Measurements from ENCODE around the gene RAET1E.
"Not testable (repeated sequence)": the region's sequence is repeated elsewhere in the genome, so short reads cannot be mapped to it uniquely, and the experiment has no call there.

RAET1E gene

GRCh38 chr6:149939909-149940671 is 42.2 kb upstream of the RAET1E start:
- H4K8ac ChIP-seq (ENCODE audit: low read depth, low read length), result peak overlapping the region; percentile 17
- peaks cover 32 to 83% (median 79%) of the 10 kb centered on the region in 3 experiments for H3K27me3 ChIP-seq (ENCODE audit: control insufficient read depth in 3 of 3, insufficient read depth in 3 of 3, low read depth in 1 of 3, low read length in 3 of 3)
- no peak overlapping the region for H2BK12ac ChIP-seq (ENCODE audit: low read length)
- no peaks in the 10 kb centered on the region for H3K36me3 ChIP-seq (replicated peaks in 1 of 2; ENCODE audit: control insufficient read depth in 2 of 2, insufficient read depth in 2 of 2, low read length in 2 of 2)
- no peak overlapping the region for H2BK15ac ChIP-seq (ENCODE audit: low read length)
- WGBS, 2 donors (ENCODE audit: extremely low coverage in 2 of 2, insufficient read length in 2 of 2, insufficient replicate concordance in 1 of 2), result no CpG with 5 or more reads among the region's 6 CpGs
- no peak overlapping the region for H3K18ac ChIP-seq (ENCODE audit: low read length)
- no peak for DNase-seq (ENCODE audit: low spot score)
- H3K14ac ChIP-seq (ENCODE audit: low read length), result no peak overlapping the region
- no peak overlapping the region for H3K27ac ChIP-seq (replicated peaks; ENCODE audit: low read length)
- H2AFZ ChIP-seq (ENCODE audit: low read length), result no peak overlapping the region
- peaks cover 3 to 5% of the 10 kb centered on the region in 2 donors for H3K4me1 ChIP-seq (ENCODE audit: control insufficient read depth in 2 of 2, insufficient read depth in 1 of 2, low read depth in 1 of 2, low read length in 2 of 2)
- no peak overlapping the region for H2BK120ac ChIP-seq (ENCODE audit: low read depth, low read length)
- no peak overlapping the region for H4K91ac ChIP-seq (ENCODE audit: low read depth, low read length, poor library complexity)
- H3K4me3 ChIP-seq (ENCODE audit: low read length in 2 of 2), result peak overlapping the region in 1 of 2 donors; percentile 64
- no peaks in the 10 kb centered on the region for H3K79me1 ChIP-seq (ENCODE audit: low read depth, low read length)
- peaks cover 3 to 4% of the 10 kb centered on the region in 2 donors for H3K9me3 ChIP-seq (replicated peaks in 1 of 2; ENCODE audit: control insufficient read depth in 2 of 2, insufficient read depth in 1 of 2, low read depth in 1 of 2, low read length in 2 of 2)
- H3K4ac ChIP-seq (ENCODE audit: low read length), result no peak overlapping the region
- no peak overlapping the region for H3K4me2 ChIP-seq (ENCODE audit: insufficient read depth, low read length, poor library complexity, severe bottlenecking)
- H3K9ac ChIP-seq (ENCODE audit: low read depth, low read length, poor library complexity), result peak overlapping the region; percentile 12
- H2AK5ac ChIP-seq (ENCODE audit: low read depth, low read length), result peak overlapping the region; percentile 43
- no peak overlapping the region for H3K23ac ChIP-seq (ENCODE audit: low read depth, low read length, poor library complexity)
- no peak overlapping the region for H2BK5ac ChIP-seq (ENCODE audit: low read length)

- Histone ChIP-seq H3K23ac (ENCODE audit: low read depth, low read length, poor library complexity) (no peak overlapping the region), H3K27me3 (ENCODE audit: control insufficient read depth in 3 of 3, insufficient read depth in 3 of 3, low read depth in 1 of 3, low read length in 3 of 3) (peaks cover 32 to 90% (median 85%) of the 10 kb centered on the region in 3 experiments), H3K9ac (ENCODE audit: low read depth, low read length, poor library complexity) (no peak overlapping the region), H4K8ac (ENCODE audit: low read depth, low read length) (no peak overlapping the region), H2BK120ac (ENCODE audit: low read depth, low read length) (no peak overlapping the region), H3K27ac (replicated peaks; ENCODE audit: low read length) (no peak overlapping the region), H3K9me3 (replicated peaks in 1 of 2; ENCODE audit: control insufficient read depth in 2 of 2, insufficient read depth in 1 of 2, low read depth in 1 of 2, low read length in 2 of 2) (peaks cover 3 to 6% of the 10 kb centered on the region in 2 donors), H3K36me3 (replicated peaks in 1 of 2; ENCODE audit: control insufficient read depth in 2 of 2, insufficient read depth in 2 of 2, low read length in 2 of 2) (no peaks in the 10 kb centered on the region), H3K4me3 (ENCODE audit: low read length in 2 of 2) (no peak overlapping the region), H3K79me1 (ENCODE audit: low read depth, low read length) (no peaks in the 10 kb centered on the region), H3K4ac (ENCODE audit: low read length) (no peak overlapping the region), H3K14ac (ENCODE audit: low read length) (no peak overlapping the region), H4K91ac (ENCODE audit: low read depth, low read length, poor library complexity) (no peak overlapping the region), H2BK15ac (ENCODE audit: low read length) (no peak overlapping the region), H2AFZ (ENCODE audit: low read length) (no peak overlapping the region), H2BK5ac (ENCODE audit: low read length) (no peak overlapping the region), H2AK5ac (ENCODE audit: low read depth, low read length) (no peak overlapping the region), H2BK12ac (ENCODE audit: low read length) (no peak overlapping the region), H3K18ac (ENCODE audit: low read length) (no peak overlapping the region), H3K4me2 (ENCODE audit: insufficient read depth, low read length, poor library complexity, severe bottlenecking) (no peak overlapping the region), H3K4me1 (ENCODE audit: control insufficient read depth in 2 of 2, insufficient read depth in 1 of 2, low read depth in 1 of 2, low read length in 2 of 2) (peaks cover 3 to 5% of the 10 kb centered on the region in 2 donors)
- no peak for DNase-seq (ENCODE audit: low spot score)
- no CpG with 5 or more reads among the region's 5 CpGs for WGBS, 2 donors (ENCODE audit: extremely low coverage in 2 of 2, insufficient read length in 2 of 2, insufficient replicate concordance in 1 of 2)
Observed at GRCh38 chr6:149939356-149939648, 41.4 kb upstream of the RAET1E start.

- peak overlapping the region; percentile 8 to 44 for H3K4me3 ChIP-seq (ENCODE audit: low read length in 2 of 2)
- peaks cover 3 to 5% of the 10 kb centered on the region in 2 donors for H3K4me1 ChIP-seq (ENCODE audit: control insufficient read depth in 2 of 2, insufficient read depth in 1 of 2, low read depth in 1 of 2, low read length in 2 of 2)
- H2BK5ac ChIP-seq (ENCODE audit: low read length), result no peak overlapping the region
- peak overlapping the region; percentile 83 for H2AFZ ChIP-seq (ENCODE audit: low read length)
- no peaks in the 10 kb centered on the region for H3K36me3 ChIP-seq (replicated peaks in 1 of 2; ENCODE audit: control insufficient read depth in 2 of 2, insufficient read depth in 2 of 2, low read length in 2 of 2)
- H2BK15ac ChIP-seq (ENCODE audit: low read length), result no peak overlapping the region
- H3K79me1 ChIP-seq (ENCODE audit: low read depth, low read length), result no peaks in the 10 kb centered on the region
- H3K23ac ChIP-seq (ENCODE audit: low read depth, low read length, poor library complexity), result peak overlapping the region; percentile 48
- H2BK12ac ChIP-seq (ENCODE audit: low read length), result no peak overlapping the region
- no peak for DNase-seq (ENCODE audit: low spot score)
- H3K9me3 ChIP-seq (replicated peaks in 1 of 2; ENCODE audit: control insufficient read depth in 2 of 2, insufficient read depth in 1 of 2, low read depth in 1 of 2, low read length in 2 of 2), result peaks cover 3 to 6% of the 10 kb centered on the region in 2 donors
- no peak overlapping the region for H2BK120ac ChIP-seq (ENCODE audit: low read depth, low read length)
- peak overlapping the region; percentile 84 for H3K18ac ChIP-seq (ENCODE audit: low read length)
- no peak overlapping the region for H3K9ac ChIP-seq (ENCODE audit: low read depth, low read length, poor library complexity)
- no peak overlapping the region for H3K27ac ChIP-seq (replicated peaks; ENCODE audit: low read length)
- H2AK5ac ChIP-seq (ENCODE audit: low read depth, low read length), result peak overlapping the region; percentile 36
- H3K27me3 ChIP-seq (ENCODE audit: control insufficient read depth in 3 of 3, insufficient read depth in 3 of 3, low read depth in 1 of 3, low read length in 3 of 3), result peaks cover 32 to 87% (median 83%) of the 10 kb centered on the region in 3 experiments
- peak overlapping the region; percentile 27 for H3K14ac ChIP-seq (ENCODE audit: low read length)
- WGBS, 2 donors (ENCODE audit: extremely low coverage in 2 of 2, insufficient read length in 2 of 2, insufficient replicate concordance in 1 of 2), result no CpG with 5 or more reads among the region's 58 CpGs
- H4K91ac ChIP-seq (ENCODE audit: low read depth, low read length, poor library complexity), result no peak overlapping the region
- H3K4me2 ChIP-seq (ENCODE audit: insufficient read depth, low read length, poor library complexity, severe bottlenecking), result peak overlapping the region; percentile 32
- no peak overlapping the region for H3K4ac ChIP-seq (ENCODE audit: low read length)
- H4K8ac ChIP-seq (ENCODE audit: low read depth, low read length), result no peak overlapping the region
Observed at GRCh38 chr6:149938571-149939355, 40.9 kb upstream of the RAET1E start.

DNA sequence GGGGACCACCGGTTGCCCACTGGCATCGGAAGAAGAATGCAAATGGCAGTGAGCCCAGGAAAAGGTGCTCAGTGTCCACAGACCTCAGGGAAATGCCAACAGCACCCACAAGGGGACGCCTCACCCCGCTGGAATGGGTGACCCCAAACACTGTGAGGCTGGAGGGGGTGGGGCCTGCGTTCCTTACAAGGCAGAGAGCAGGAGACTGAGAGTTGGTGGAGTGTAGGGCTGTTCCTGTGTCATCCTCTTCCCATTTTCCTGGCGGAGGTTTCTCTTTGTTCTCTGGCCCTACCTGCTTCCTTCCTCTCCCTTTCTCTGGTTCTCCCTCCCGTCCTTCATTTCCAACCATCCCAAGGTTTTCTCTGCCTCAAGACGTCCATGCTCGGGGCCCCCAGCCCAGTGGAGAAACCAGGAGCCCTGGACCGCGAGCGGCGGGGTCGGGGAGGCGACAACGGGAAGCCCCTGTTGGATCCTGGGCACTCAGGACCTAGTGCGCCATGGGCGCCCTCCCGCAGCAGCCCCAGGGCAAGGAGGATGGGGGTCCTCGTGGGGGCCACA is 40.2 kb upstream of the RAET1E start:
- Histone ChIP-seq H3K4me2 (ENCODE audit: insufficient read depth, low read length, poor library complexity, severe bottlenecking) (peak overlapping the region; percentile 32), H2AK5ac (ENCODE audit: low read depth, low read length) (peak overlapping the region; percentile 36), H2AFZ (ENCODE audit: low read length) (peak overlapping the region; percentile 83), H3K18ac (ENCODE audit: low read length) (peak overlapping the region; percentile 84), H3K27me3 (ENCODE audit: control insufficient read depth in 3 of 3, insufficient read depth in 3 of 3, low read depth in 1 of 3, low read length in 3 of 3) (peaks cover 32 to 88% (median 82%) of the 10 kb centered on the region in 3 experiments), H3K4me3 (ENCODE audit: low read length in 2 of 2) (peak overlapping the region; percentile 8 to 44), H3K23ac (ENCODE audit: low read depth, low read length, poor library complexity) (peak overlapping the region; percentile 48), H3K14ac (ENCODE audit: low read length) (peak overlapping the region; percentile 27)
- H2BK12ac ChIP-seq (ENCODE audit: low read length); H3K4me1 ChIP-seq (ENCODE audit: control insufficient read depth in 2 of 2, insufficient read depth in 1 of 2, low read depth in 1 of 2, low read length in 2 of 2); H3K27ac ChIP-seq (replicated peaks; ENCODE audit: low read length); H2BK120ac ChIP-seq (ENCODE audit: low read depth, low read length); H4K8ac ChIP-seq (ENCODE audit: low read depth, low read length); H2BK5ac ChIP-seq (ENCODE audit: low read length); H4K91ac ChIP-seq (ENCODE audit: low read depth, low read length, poor library complexity); H3K4ac ChIP-seq (ENCODE audit: low read length); H3K36me3 ChIP-seq (replicated peaks in 1 of 2; ENCODE audit: control insufficient read depth in 2 of 2, insufficient read depth in 2 of 2, low read length in 2 of 2); H2BK15ac ChIP-seq (ENCODE audit: low read length); H3K9ac ChIP-seq (ENCODE audit: low read depth, low read length, poor library complexity); H3K9me3 ChIP-seq (replicated peaks in 1 of 2; ENCODE audit: control insufficient read depth in 2 of 2, insufficient read depth in 1 of 2, low read depth in 1 of 2, low read length in 2 of 2); H3K79me1 ChIP-seq (ENCODE audit: low read depth, low read length); DNase-seq (ENCODE audit: low spot score): not testable (repeated sequence)
- no CpG with 5 or more reads among the region's 20 CpGs for WGBS, 2 donors (ENCODE audit: extremely low coverage in 2 of 2, insufficient read length in 2 of 2, insufficient replicate concordance in 1 of 2)
